Mesothelial cell of epicardium (in vitro differentiated cells): ENCODE measurements around the gene MYOCD. TPM values are rescaled to one million over a fixed set of nuclear protein-coding genes. Genes with fewer than 3 reads are reported as not detected.

Experiments
- DNase-seq, 2 experiments: peaks; one replicate each; pipeline ENCODE4 v3.0.0; 2021; ENCODE audit warnings: low spot score in 2 of 2; ENCODE audit not compliant: unreplicated experiment in 2 of 2
- H3K27ac Mint-ChIP-seq: 2 replicates; pipeline ENCODE4 v1.8.0; 2021; ENCODE audit warnings: mixed read lengths
- H3K27me3 Mint-ChIP-seq: 2 replicates; pipeline ENCODE4 v1.8.0; 2021; ENCODE audit warnings: low read depth, mixed read lengths
- H3K36me3 Mint-ChIP-seq: 2 replicates; pipeline ENCODE4 v1.8.0; 2021; ENCODE audit warnings: mixed read lengths
- H3K4me1 Mint-ChIP-seq: 2 replicates; pipeline ENCODE4 v1.8.0; 2021; ENCODE audit warnings: mixed read lengths
- H3K4me3 Mint-ChIP-seq: 2 replicates; pipeline ENCODE4 v1.8.0; 2021; ENCODE audit warnings: mild to moderate bottlenecking, moderate library complexity, mixed read lengths
- H3K9me3 Mint-ChIP-seq: 2 replicates; pipeline ENCODE4 v1.8.0; 2021; ENCODE audit warnings: mixed read lengths
- CTCF ChIP-seq: fragments of 200-600 bp; sonication (generic); IDR thresholded peaks from one replicate; pipeline ENCODE4 v1.5.0; 2021; ENCODE audit warnings: antibody characterized with exemption; ENCODE audit not compliant: unreplicated experiment
- total RNA-seq: library from RNA; stranded (reverse); gene quantifications from 3 replicates; pipeline ENCODE4 v1.2.1, GENCODE V29; 2021

MYOCD gene
- total RNA-seq, 1 donor from 2014 or later = 10.3 TPM

- Mint-ChIP-seq H3K4me1 (peaks cover 56% of the 10 kb centered on the region), H3K27ac (no peak overlapping the region), H3K27me3 (no peaks in the 10 kb centered on the region), H3K4me3 (no peak overlapping the region), H3K36me3 (no peaks in the 10 kb centered on the region), H3K9me3 (no peaks in the 10 kb centered on the region)
- DNase-seq = no peak
- no peak for TF ChIP-seq CTCF
Observed at GRCh38 chr17:12731839-12732238, 66.1 kb downstream of the MYOCD start.

- Mint-ChIP-seq H3K36me3 (no peaks in the 10 kb centered on the region), H3K27me3 (no peaks in the 10 kb centered on the region), H3K4me3 (no peak overlapping the region), H3K4me1 (peaks cover 60% of the 10 kb centered on the region), H3K27ac (no peak overlapping the region), H3K9me3 (no peaks in the 10 kb centered on the region)
- no peak for TF ChIP-seq CTCF
- no peak for DNase-seq
Observed at GRCh38 chr17:12732366-12732765, 66.7 kb downstream of the MYOCD start.

- H3K27me3 Mint-ChIP-seq = no peaks in the 10 kb centered on the region
- no peak overlapping the region for H3K4me3 Mint-ChIP-seq
- peak overlapping the region; percentile 67 for H3K27ac Mint-ChIP-seq
- no peaks in the 10 kb centered on the region for H3K9me3 Mint-ChIP-seq
- H3K4me1 Mint-ChIP-seq = peaks cover 69% of the 10 kb centered on the region
- no peaks in the 10 kb centered on the region for H3K36me3 Mint-ChIP-seq
- no peak for TF ChIP-seq CTCF
- no peak for DNase-seq
Observed at GRCh38 chr17:12734926-12735325, 69.2 kb downstream of the MYOCD start.

DNA sequence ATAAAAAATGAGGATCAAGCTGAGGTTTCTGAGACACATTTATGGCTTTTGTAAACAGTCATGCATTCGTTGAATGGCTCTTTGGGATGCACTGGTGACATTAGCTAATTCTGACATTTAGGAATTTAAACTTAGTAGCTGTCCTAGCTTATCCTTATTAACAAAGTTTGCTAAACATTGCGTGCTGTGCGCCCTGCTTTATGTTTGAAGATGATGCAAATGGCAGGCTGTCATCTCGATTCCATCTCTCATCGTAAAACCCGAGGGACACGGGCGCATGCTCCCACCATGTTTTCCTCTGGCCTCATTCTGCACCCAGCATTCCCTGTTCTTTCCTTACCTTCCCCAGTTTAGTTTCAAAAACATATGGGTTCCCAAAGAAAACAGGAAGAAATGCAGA lies 69.8 kb downstream of the MYOCD start:
- H3K4me1 Mint-ChIP-seq = peaks cover 67% of the 10 kb centered on the region
- no peak overlapping the region for H3K4me3 Mint-ChIP-seq
- H3K27ac Mint-ChIP-seq = peak overlapping the region; percentile 67
- no peak for TF ChIP-seq CTCF
- no peaks in the 10 kb centered on the region for H3K9me3 Mint-ChIP-seq
- no peak for DNase-seq
- H3K27me3 Mint-ChIP-seq = no peaks in the 10 kb centered on the region
- H3K36me3 Mint-ChIP-seq = no peaks in the 10 kb centered on the region

GRCh38 chr17:12736526-12736925 lies 70.8 kb downstream of the MYOCD start:
- no peaks in the 10 kb centered on the region for H3K9me3 Mint-ChIP-seq
- no peak for TF ChIP-seq CTCF
- no peak for DNase-seq
- no peaks in the 10 kb centered on the region for H3K36me3 Mint-ChIP-seq
- no peaks in the 10 kb centered on the region for H3K27me3 Mint-ChIP-seq
- peaks cover 57% of the 10 kb centered on the region for H3K4me1 Mint-ChIP-seq
- peak overlapping the region; percentile 82 for H3K27ac Mint-ChIP-seq
- no peak overlapping the region for H3K4me3 Mint-ChIP-seq

GRCh38 chr17:12737740-12738469 lies 72.2 kb downstream of the MYOCD start:
- Mint-ChIP-seq H3K9me3 (no peaks in the 10 kb centered on the region), H3K4me3 (no peak overlapping the region), H3K36me3 (no peaks in the 10 kb centered on the region), H3K4me1 (peaks cover 51% of the 10 kb centered on the region), H3K27me3 (no peaks in the 10 kb centered on the region), H3K27ac (peak overlapping the region; percentile 72)
- no peak for DNase-seq
- no peak for TF ChIP-seq CTCF
